Epithelial cell of esophagus (primary cell): ENCODE measurements around the gene ZNF280B.
A peak's percentile ranks its signal among the peaks of the same experiment; 100 is the strongest.
"Not testable (repeated sequence)": the region's sequence is repeated elsewhere in the genome, so short reads cannot be mapped to it uniquely, and the experiment has no call there.

Experiments
- DNase-seq: peaks from one replicate; pipeline ENCODE4 v3.0.0; 2010; ENCODE audit warnings: low read depth
- H3K4me3 ChIP-seq: 2 replicates; pipeline ENCODE4 v1.5.1; 2011; ENCODE audit warnings: mild to moderate bottlenecking, low read length, control low read depth
- TF ChIP-seq, protein P1 (sequence below): IDR thresholded peaks from 2 replicates; pipeline ENCODE4 v1.5.1; 2011; ENCODE audit warnings: low read depth, mild to moderate bottlenecking, low read length, control low read depth, inconsistent platforms; ENCODE audit not compliant: insufficient read depth; ENCODE audit errors: missing control alignments

Gene ZNF280B

GRCh38 chr22:22469527-22469926, 39.0 kb downstream of the ZNF280B start:
- no peak for DNase-seq
- TF ChIP-seq, protein P1, sequence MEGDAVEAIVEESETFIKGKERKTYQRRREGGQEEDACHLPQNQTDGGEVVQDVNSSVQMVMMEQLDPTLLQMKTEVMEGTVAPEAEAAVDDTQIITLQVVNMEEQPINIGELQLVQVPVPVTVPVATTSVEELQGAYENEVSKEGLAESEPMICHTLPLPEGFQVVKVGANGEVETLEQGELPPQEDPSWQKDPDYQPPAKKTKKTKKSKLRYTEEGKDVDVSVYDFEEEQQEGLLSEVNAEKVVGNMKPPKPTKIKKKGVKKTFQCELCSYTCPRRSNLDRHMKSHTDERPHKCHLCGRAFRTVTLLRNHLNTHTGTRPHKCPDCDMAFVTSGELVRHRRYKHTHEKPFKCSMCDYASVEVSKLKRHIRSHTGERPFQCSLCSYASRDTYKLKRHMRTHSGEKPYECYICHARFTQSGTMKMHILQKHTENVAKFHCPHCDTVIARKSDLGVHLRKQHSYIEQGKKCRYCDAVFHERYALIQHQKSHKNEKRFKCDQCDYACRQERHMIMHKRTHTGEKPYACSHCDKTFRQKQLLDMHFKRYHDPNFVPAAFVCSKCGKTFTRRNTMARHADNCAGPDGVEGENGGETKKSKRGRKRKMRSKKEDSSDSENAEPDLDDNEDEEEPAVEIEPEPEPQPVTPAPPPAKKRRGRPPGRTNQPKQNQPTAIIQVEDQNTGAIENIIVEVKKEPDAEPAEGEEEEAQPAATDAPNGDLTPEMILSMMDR, result no peak
- no peak overlapping the region for H3K4me3 ChIP-seq

- not testable (repeated sequence) for DNase-seq, H3K4me3 ChIP-seq
Observed at GRCh38 chr22:22468794-22469469, 39.6 kb downstream of the ZNF280B start.

DNA sequence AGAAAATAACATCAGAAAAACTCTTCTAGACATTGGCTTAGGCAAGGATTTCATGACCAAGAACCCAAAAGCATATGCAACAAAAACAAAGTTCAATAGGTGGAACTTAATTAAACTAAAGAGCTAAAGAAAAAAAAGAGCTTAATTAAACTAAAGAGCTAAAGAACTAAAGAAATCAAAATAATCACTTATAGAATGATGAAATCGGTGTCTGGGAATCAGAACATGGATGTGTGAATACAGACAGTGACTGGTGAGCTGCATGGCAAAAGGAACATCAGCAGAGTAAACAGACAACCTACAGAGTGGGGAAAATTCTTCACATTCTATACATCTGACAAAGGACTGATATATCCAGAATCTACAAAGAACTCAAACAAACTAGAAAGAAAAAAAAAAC, 41.4 kb downstream of the ZNF280B start:
- TF ChIP-seq, protein P1, result no peak
- no peak overlapping the region for H3K4me3 ChIP-seq
- no peak for DNase-seq

GRCh38 chr22:22465782-22466181, 42.8 kb downstream of the ZNF280B start:
- TF ChIP-seq, protein P1, result no peak
- no peak overlapping the region for H3K4me3 ChIP-seq

GRCh38 chr22:22465094-22465602, 43.4 kb downstream of the ZNF280B start:
- TF ChIP-seq, protein P1, result no peak
- no peak for DNase-seq
- no peak overlapping the region for H3K4me3 ChIP-seq

More at GRCh38 chr22:22465782-22466181, 42.8 kb downstream of the ZNF280B start:
- no peak for DNase-seq

GRCh38 chr22:22464541-22465054, 43.9 kb downstream of the ZNF280B start:
- TF ChIP-seq, protein P1, result no peak
- no peak overlapping the region for H3K4me3 ChIP-seq
- DNase-seq, result no peak

DNA sequence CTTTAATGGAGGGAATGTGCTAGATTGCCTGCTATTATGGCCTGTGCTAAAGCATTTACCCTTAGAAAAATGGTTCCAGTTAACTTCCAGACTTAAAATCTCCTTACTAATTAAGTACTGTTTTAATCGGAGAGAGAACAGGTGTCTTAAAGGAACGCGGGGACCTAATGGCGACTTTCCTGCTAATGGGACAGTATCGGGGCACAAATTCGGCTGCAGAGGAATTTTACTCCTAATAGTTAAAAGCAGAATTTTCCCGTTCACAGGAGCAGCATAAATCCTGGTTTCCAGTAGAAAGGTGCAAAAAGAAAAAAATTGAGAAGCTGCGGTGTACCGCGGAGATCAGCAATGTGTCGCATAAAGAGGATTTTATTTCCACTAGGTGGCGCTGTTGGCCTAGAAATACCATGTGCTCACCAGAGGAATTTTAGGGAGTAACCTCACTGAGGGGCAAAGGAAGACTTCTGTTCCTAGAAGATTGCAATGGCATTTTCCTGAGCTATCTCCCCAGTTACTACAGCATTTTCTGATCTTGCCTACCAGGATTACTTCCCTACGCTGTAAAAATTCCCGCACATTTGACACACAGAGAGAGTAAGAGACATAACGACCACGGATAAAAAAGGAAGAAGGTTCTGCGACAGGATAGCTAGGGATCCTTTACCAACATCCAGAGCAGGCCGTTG, 44.5 kb downstream of the ZNF280B start:
- DNase-seq, result peak; percentile 69
- TF ChIP-seq, protein P1, result peak; percentile 63
- H3K4me3 ChIP-seq, result no peak overlapping the region
